Activated CD8-positive, alpha-beta memory T cell treated with anti-CD3 and anti-CD28 coated beads, Interleukin-2, amount 10 ng/mL, durations not matched to agents 7 days and 5 days (primary cell): ENCODE measurements around the gene ADM5. TPM values are rescaled to one million over a fixed set of nuclear protein-coding genes. Genes with fewer than 3 reads are reported as not detected.
A peak's percentile ranks its signal among the peaks of the same experiment; 100 is the strongest.

Experiments
- ATAC-seq: fragments of 150-1000 bp; cut with Tn5 transposase; one replicate; pipeline ENCODE4 v1.10.0; 2021; ENCODE audit warnings: moderate library complexity
- CTCF ChIA-PET: fragments of 350-600 bp; sonication (Branson Sonifier 250); formaldehyde crosslinking; loops from one replicate; lab custom pipeline; 2021; ENCODE audit warnings: antibody characterized with exemption; lab: Charles Lee
- DNase-seq: peaks from one replicate; pipeline ENCODE4 v3.0.0-alpha.2; 2020
- H3K27ac Mint-ChIP-seq: one replicate; pipeline ENCODE4 v1.8.0; 2021; ENCODE audit warnings: mild to moderate bottlenecking, mixed read lengths
- H3K27me3 Mint-ChIP-seq: one replicate; pipeline ENCODE4 v1.8.0; 2021; ENCODE audit warnings: mixed read lengths
- H3K36me3 Mint-ChIP-seq: one replicate; pipeline ENCODE4 v1.8.0; 2021; ENCODE audit warnings: mild to moderate bottlenecking, mixed read lengths
- H3K4me1 Mint-ChIP-seq: one replicate; pipeline ENCODE4 v1.8.0; 2021; ENCODE audit warnings: mixed read lengths
- H3K4me3 Mint-ChIP-seq: one replicate; pipeline ENCODE4 v1.8.0; 2021; ENCODE audit warnings: mild to moderate bottlenecking, moderate library complexity, mixed read lengths
- H3K9me3 Mint-ChIP-seq: one replicate; pipeline ENCODE4 v1.8.0; 2022; ENCODE audit warnings: low read depth, mixed read lengths
- total RNA-seq, 2 experiments: library from RNA; stranded (reverse); gene quantifications; one replicate each; pipeline ENCODE4 v1.2.3, GENCODE V29; 2021

The ADM5 gene
- 1 to 10 TPM; 2.7 to 3.5 TPM for total RNA-seq

GRCh38 chr19:49689133-49690078 lies at the start of gene ADM5:
ADM5 (plus strand) TSS chr19:49689594; CDS start chr19:49689838, 244 bp downstream.
- H3K4me1 Mint-ChIP-seq = peaks cover 21% of the 10 kb centered on the region
- DNase-seq (no peak), ATAC-seq (no peak)
- H3K4me3 Mint-ChIP-seq = no peak within 1 kb of the TSS
- peaks cover 22% of the 10 kb centered on the region for H3K27me3 Mint-ChIP-seq
- CTCF ChIA-PET = interaction anchor here (1.1 to 1.5 kb wide), 2 partner anchors 9 to 12 kb away, joined by 3 read pairs; partner anchors contain the start of gene PRMT1
- no peaks in the 10 kb centered on the region for H3K9me3 Mint-ChIP-seq
- no peak within 1 kb of the TSS for H3K27ac Mint-ChIP-seq
- H3K36me3 Mint-ChIP-seq = peaks cover 8% of the 10 kb centered on the region

GRCh38 chr19:49640113-49640898 lies 49.1 kb upstream of the ADM5 start, which contains the start of gene RRAS:
RRAS (minus strand) TSS chr19:49640143; CDS start chr19:49640098, 45 bp downstream.
- Mint-ChIP-seq H3K4me3 (peak within 1 kb of the TSS; percentile 93), H3K4me1 (peaks cover 44% of the 10 kb centered on the region), H3K9me3 (no peaks in the 10 kb centered on the region), H3K27ac (peak within 1 kb of the TSS; percentile 99), H3K36me3 (peaks cover 4% of the 10 kb centered on the region), H3K27me3 (peaks cover 6% of the 10 kb centered on the region)
- CTCF ChIA-PET = interaction anchor here (0.9 to 4.9 kb wide), 12 partner anchors 9 to 647 kb away, joined by 3 to 54 read pairs (median 4); partner anchors contain the start of genes GYS1, NOSIP, PRMT1 and PRR12
- ATAC-seq = peak; percentile 75
- DNase-seq = peak; percentile 100

GRCh38 chr19:49641688-49642491 lies 47.5 kb upstream of the ADM5 start, which contains the start of gene SCAF1:
SCAF1 (plus strand) TSS chr19:49642209; CDS start chr19:49645027, 2,818 bp downstream.
- CTCF ChIA-PET = interaction anchor here (0.7 to 4.9 kb wide), 8 partner anchors 23 to 153 kb away, joined by 3 to 54 read pairs (median 4); partner anchors contain the start of genes BCL2L12, IRF3 and PRMT1
- H3K36me3 Mint-ChIP-seq = peaks cover 7% of the 10 kb centered on the region
- H3K4me1 Mint-ChIP-seq = peaks cover 44% of the 10 kb centered on the region
- H3K9me3 Mint-ChIP-seq = no peaks in the 10 kb centered on the region
- DNase-seq (peak; percentile 100), ATAC-seq (peak; percentile 63)
- H3K27me3 Mint-ChIP-seq = peaks cover 6% of the 10 kb centered on the region
- peak within 1 kb of the TSS; percentile 99 for H3K27ac Mint-ChIP-seq
- H3K4me3 Mint-ChIP-seq = peak within 1 kb of the TSS; percentile 93

- no peaks in the 10 kb centered on the region for H3K9me3 Mint-ChIP-seq
- CTCF ChIA-PET = interaction anchor here (0.7 to 4.9 kb wide), 11 partner anchors 13 to 153 kb away, joined by 3 to 54 read pairs (median 5); partner anchors contain the start of genes BCL2L12, IRF3 and PRMT1
Measured at GRCh38 chr19:49642492-49643035, 46.8 kb upstream of the ADM5 start.

GRCh38 chr19:49643466-49643865 lies 45.9 kb upstream of the ADM5 start:
- Mint-ChIP-seq H3K27ac (peak overlapping the region; percentile 99), H3K36me3 (peaks cover 7% of the 10 kb centered on the region), H3K4me3 (peak overlapping the region; percentile 93), H3K4me1 (peaks cover 40% of the 10 kb centered on the region), H3K27me3 (peaks cover 3% of the 10 kb centered on the region), H3K9me3 (no peaks in the 10 kb centered on the region)
- peak; percentile 58 for DNase-seq
- ATAC-seq = no peak
- CTCF ChIA-PET = interaction anchor here (0.6 to 4.9 kb wide), 8 partner anchors 12 to 140 kb away, joined by 3 to 54 read pairs (median 4); partner anchors contain the start of gene PRMT1

More at GRCh38 chr19:49642492-49643035, 46.8 kb upstream of the ADM5 start:
- Mint-ChIP-seq H3K27me3 (peaks cover 6% of the 10 kb centered on the region), H3K36me3 (peaks cover 7% of the 10 kb centered on the region), H3K4me1 (peaks cover 44% of the 10 kb centered on the region), H3K4me3 (peak overlapping the region; percentile 93), H3K27ac (peak overlapping the region; percentile 99)
- no peak for DNase-seq
- no peak for ATAC-seq

GRCh38 chr19:49645592-49645991 lies 43.8 kb upstream of the ADM5 start:
- Mint-ChIP-seq H3K36me3 (peaks cover 10% of the 10 kb centered on the region), H3K27me3 (no peaks in the 10 kb centered on the region), H3K27ac (no peak overlapping the region), H3K4me1 (peaks cover 30% of the 10 kb centered on the region), H3K9me3 (no peaks in the 10 kb centered on the region), H3K4me3 (no peak overlapping the region)
- CTCF ChIA-PET = no interaction called here
- ATAC-seq (no peak), DNase-seq (no peak)

- H3K27ac Mint-ChIP-seq = no peak overlapping the region
- H3K4me3 Mint-ChIP-seq = no peak overlapping the region
- no peaks in the 10 kb centered on the region for H3K9me3 Mint-ChIP-seq
- CTCF ChIA-PET = no interaction called here
- ATAC-seq (no peak), DNase-seq (no peak)
- peaks cover 26% of the 10 kb centered on the region for H3K4me1 Mint-ChIP-seq
- H3K36me3 Mint-ChIP-seq = peaks cover 11% of the 10 kb centered on the region
- no peaks in the 10 kb centered on the region for H3K27me3 Mint-ChIP-seq
Measured at GRCh38 chr19:49645995-49646394, 43.4 kb upstream of the ADM5 start.

- Mint-ChIP-seq H3K36me3 (peaks cover 11% of the 10 kb centered on the region), H3K27me3 (no peaks in the 10 kb centered on the region), H3K4me1 (peaks cover 24% of the 10 kb centered on the region), H3K9me3 (no peaks in the 10 kb centered on the region), H3K4me3 (no peak overlapping the region), H3K27ac (no peak overlapping the region)
- CTCF ChIA-PET = no interaction called here
- ATAC-seq (no peak), DNase-seq (no peak)
Measured at GRCh38 chr19:49646586-49646985, 42.8 kb upstream of the ADM5 start.

- Mint-ChIP-seq H3K4me1 (peaks cover 2% of the 10 kb centered on the region), H3K4me3 (no peak overlapping the region), H3K36me3 (peaks cover 17% of the 10 kb centered on the region), H3K9me3 (no peaks in the 10 kb centered on the region), H3K27ac (no peak overlapping the region), H3K27me3 (no peaks in the 10 kb centered on the region)
- ATAC-seq (no peak), DNase-seq (no peak)
- CTCF ChIA-PET = no interaction called here
Measured at GRCh38 chr19:49651029-49651819, 38.2 kb upstream of the ADM5 start.

- H3K27ac Mint-ChIP-seq = no peak overlapping the region
- CTCF ChIA-PET = no interaction called here
- no peak for ATAC-seq
Measured at GRCh38 chr19:49651820-49652550, 37.4 kb upstream of the ADM5 start.

More at GRCh38 chr19:49651820-49652550, 37.4 kb upstream of the ADM5 start:
- Mint-ChIP-seq H3K36me3 (peaks cover 19% of the 10 kb centered on the region), H3K4me1 (peaks cover 2% of the 10 kb centered on the region), H3K9me3 (no peaks in the 10 kb centered on the region), H3K4me3 (no peak overlapping the region), H3K27me3 (no peaks in the 10 kb centered on the region)
- DNase-seq = no peak
